Globus pallidus (tissue), 1 donor: Measurements from ENCODE around the gene CYP2A13.
"Not testable (repeated sequence)": the region's sequence is repeated elsewhere in the genome, so short reads cannot be mapped to it uniquely, and the experiment has no call there.

Experiments
- DNase-seq: peaks from one replicate; pipeline ENCODE4 v3.0.0-alpha.2; 2015; ENCODE audit warnings: low spot score

The CYP2A13 gene, protein sequence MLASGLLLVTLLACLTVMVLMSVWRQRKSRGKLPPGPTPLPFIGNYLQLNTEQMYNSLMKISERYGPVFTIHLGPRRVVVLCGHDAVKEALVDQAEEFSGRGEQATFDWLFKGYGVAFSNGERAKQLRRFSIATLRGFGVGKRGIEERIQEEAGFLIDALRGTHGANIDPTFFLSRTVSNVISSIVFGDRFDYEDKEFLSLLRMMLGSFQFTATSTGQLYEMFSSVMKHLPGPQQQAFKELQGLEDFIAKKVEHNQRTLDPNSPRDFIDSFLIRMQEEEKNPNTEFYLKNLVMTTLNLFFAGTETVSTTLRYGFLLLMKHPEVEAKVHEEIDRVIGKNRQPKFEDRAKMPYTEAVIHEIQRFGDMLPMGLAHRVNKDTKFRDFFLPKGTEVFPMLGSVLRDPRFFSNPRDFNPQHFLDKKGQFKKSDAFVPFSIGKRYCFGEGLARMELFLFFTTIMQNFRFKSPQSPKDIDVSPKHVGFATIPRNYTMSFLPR

DNA sequence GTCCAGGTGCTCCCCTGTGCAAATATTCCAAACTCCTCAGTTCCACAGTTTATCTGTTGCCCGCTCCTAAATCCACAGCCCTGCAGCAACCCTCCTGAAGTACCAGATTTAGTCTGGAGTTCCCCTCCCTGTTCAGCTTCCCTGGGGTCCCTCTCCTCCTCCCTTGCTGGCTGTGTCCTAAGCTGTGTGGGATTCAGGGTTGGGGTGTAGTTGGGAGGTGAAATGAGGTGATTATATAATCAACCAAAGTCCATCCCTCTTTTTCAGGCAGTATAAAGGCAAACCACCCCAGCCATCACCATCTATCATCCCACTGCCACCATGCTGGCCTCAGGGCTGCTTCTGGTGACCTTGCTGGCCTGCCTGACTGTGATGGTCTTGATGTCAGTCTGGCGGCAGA is at the start of gene CYP2A13:
Gene CYP2A13, plus strand, starts transcription at position 301 of the 400 bp plus-strand sequence. Its CDS starts 21 bp downstream, at position 322.
- DNase-seq: no peak

- DNase-seq: no peak
Observed at GRCh38 chr19:41039806-41040205, 48.4 kb upstream of the CYP2A13 start.

DNA sequence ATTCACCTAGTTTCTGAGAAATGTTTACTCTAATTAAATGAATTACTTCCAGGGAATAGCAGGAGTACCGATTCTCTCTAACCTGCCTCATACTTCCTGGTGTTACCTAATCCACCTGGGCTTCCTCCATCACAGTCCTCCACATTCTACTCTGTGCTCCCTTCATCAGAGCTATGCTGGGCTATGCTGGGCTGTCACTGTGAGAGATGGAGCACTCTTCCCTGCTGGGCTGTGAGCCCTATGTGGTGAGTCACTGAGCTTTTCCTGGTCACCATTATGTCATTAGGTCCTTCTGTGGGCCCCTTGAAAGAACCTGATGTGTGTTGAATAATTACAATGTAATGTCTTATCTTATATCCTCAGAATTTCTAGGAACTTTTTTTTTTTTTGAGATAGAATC is 43.2 kb upstream of the CYP2A13 start:
- DNase-seq: not testable (repeated sequence)

- DNase-seq: no peak
Observed at GRCh38 chr19:41050426-41050825, 37.8 kb upstream of the CYP2A13 start.

DNA sequence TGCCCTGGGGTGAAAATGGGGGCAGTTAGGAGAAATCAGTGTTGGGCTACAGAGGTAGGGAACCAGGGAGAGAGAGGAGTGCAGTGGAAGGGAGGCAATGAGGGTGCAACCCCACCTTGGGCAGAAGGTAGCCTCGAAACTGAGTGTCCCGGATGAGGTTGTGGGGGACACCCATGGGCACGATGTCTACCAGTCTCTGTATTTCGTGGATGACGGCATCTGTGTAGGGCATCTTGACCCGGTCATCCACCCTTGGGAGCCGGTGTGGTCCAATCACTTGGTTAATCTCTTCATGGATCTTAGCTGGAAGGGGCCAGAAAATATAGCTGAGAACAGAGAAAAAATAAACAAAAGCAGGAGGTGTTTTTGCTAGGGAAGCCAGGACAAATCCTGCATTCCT is 36.1 kb upstream of the CYP2A13 start:
- DNase-seq: not testable (repeated sequence)

DNA sequence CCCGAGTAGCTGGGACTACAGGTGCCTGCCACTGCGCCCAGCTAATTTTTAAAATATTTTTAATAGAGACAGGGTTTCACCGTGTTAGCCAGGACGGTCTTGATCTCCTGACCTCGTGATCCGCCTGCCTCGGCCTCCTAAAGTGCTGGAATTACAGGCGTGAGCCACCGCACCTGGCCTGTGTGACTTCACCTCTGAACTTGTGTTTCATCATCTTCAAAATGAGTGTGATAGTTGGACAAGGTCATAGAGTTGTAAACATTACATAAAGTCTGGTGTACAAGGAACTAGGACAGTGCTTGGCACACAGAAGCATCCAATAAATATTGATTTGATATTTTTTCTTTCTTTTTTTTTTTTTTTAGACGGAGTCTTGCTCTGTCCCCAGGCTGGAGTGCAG is 34.9 kb upstream of the CYP2A13 start:
- DNase-seq: not testable (repeated sequence)

DNA sequence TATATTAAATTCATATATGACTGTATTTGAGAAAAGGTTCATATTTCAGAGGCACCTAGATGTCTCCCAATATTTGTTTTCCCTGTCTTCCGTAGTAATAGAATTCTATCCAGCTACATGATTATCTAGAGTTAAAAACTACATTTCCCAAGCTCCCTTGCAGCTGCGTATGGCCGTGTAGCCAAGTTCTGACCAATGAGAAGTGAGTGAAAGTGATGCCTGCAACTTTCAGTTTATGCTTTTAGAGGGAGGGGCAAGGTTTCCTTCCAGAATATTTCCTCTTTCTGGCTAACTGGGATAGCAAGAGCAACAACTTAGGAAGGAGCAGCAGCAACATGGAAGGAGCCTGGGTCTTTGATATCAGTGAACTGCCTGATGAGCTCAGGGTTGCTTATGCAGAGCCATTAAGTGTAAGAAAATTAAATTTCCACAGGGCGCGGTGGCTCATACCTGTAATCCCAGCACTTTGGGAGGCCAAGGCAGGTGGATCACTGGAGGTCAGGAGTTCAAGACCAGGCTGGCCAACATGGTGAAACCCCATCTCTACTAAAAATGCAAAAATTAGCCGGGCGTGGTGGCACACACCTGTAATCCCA is 23.2 kb upstream of the CYP2A13 start:
- DNase-seq: no peak

DNA sequence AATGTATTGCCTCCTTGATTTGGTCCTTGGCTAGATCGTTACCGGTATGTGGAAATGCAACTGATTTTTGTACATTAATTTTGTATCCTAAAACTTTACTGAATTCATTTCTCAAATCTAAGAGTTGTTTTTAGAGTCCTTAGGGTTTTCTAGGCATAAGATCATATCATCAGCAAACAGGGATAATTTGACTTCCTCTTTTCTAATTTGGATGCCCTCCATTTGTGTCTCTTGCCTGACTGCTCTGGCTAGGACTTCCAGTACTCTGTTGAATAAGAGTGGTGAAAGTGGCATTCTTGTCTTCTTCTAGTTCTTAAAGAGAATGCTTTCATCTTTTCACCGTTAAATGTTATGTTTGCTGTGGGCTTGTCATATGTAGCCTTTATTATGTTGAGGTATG is 12.0 kb upstream of the CYP2A13 start:
- DNase-seq: no peak

GRCh38 chr19:41083516-41083915 is 4.7 kb upstream of the CYP2A13 start:
- DNase-seq: no peak

- DNase-seq: no peak
Observed at GRCh38 chr19:41085748-41086415, 2.4 kb upstream of the CYP2A13 start.

DNA sequence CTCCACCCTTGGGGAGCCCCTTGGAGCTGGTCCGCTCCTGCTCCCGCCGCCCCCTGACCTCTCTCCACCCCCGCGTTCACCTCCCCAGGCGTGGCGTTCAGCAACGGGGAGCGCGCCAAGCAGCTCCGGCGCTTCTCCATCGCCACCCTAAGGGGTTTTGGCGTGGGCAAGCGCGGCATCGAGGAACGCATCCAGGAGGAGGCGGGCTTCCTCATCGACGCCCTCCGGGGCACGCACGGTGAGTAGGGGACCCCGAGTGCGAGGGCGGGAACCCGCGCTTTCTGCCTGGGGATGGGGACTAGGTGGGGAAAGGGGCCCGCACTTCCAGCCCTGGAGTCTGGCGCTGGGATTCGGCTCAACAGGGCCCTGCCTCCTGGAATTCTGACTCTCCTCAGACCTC is 1.7 kb downstream of the CYP2A13 start:
- no peak for DNase-seq

DNA sequence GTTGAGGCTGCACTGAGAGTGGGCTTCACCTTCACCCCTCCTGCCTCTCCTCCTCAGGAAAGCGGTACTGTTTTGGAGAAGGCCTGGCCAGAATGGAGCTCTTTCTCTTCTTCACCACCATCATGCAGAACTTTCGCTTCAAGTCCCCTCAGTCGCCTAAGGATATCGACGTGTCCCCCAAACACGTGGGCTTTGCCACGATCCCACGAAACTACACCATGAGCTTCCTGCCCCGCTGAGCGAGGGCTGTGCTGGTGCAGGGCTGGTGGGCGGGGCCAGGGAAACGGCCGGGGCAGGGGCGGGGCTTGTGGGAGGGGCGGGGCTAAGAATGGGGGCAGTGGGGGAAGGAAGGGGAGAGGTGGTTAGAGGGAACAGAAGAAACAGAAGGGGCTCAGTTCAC is 7.5 kb downstream of the CYP2A13 start:
- DNase-seq: no peak

DNA sequence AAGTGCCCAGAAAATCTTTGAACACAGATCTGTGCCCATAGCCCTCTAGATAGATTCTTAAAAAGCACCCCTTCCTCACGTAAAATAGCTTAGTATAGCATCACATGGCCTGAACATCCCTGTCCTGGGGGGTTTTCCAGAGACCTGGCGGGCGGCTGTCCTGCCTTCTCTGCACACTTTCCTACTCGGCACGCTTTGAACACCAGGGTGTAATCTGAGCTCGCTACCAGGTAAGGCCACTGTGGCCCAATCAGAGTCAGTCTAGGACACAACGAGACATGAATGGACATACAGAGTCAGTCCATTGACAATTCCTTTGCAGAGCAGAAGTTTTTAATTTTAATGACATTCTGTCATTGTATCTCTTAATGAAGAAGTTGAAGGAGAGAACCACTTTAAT is 8.1 kb downstream of the CYP2A13 start:
- DNase-seq: no peak

DNA sequence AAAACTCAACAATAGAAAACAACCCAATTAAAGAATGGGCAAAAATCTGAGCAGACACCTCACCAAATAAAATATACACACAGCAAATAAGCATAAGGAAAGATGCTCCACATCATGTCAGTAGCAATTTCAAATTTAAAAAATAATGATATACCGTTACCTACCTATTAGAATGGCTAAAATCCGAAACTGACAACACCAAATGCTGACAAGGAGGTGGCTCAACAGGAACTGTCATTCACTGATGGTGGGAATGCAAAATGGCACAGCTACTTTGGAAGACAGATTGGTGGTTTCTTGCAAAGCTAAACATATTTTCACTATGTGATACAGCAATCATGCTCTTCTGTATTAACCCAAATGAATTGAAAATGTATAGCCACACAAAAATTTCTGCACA is 9.1 kb downstream of the CYP2A13 start:
- no peak for DNase-seq

DNA sequence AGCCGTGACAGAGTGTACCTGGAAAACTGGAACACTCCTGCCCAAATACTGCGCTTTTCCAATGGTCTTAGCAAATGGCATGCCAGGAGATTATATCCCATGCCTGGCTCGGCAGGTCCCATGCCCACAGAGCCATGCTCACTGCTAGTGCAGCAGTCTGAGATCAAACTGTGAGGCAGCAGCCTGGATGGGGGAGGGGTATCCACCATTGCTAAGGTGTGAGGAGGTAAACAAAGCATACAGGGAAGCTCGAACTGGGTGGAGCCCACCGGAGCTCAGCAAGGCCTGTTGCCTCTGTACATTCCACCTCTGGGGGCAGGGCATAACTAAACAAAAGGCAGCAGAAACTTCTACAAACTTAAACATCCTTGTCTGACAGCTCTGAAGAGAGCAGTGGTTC is 10.5 kb downstream of the CYP2A13 start:
- DNase-seq: no peak

DNA sequence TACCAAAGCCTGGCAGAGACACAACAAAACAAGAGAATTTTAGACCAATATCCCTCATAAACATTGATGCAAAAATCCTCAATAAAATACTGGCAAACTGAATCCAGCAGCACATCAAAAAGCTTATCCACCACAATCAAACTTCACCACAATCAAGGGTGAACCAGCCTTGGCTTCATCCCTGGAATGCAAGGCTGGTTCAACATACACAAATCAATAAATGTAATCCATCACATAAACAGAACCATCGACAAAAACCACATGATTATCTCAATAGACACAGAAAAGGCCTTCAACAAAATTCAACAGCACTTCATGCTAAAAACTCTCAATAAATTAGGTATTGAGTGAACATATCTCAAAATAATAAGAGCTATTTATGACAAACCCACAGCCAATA is 14.0 kb downstream of the CYP2A13 start:
- DNase-seq: not testable (repeated sequence)

DNA sequence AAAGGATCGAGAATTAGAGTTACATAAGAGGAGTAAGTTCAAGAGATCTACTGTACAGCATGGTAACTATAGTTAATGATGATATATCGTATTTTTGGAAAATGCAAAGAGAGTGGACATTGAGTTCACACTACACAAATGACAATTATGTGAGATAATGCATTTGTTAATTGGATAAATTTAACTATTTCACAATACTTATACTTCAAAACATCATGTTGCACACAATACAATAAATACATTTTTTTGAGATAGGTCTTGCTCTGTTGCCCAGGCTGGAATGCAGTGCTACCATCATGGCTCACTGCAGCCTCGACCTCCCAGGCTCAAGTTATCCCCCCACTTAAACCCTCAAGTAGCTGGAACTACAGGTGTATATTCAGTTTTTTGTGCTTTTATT is 17.9 kb downstream of the CYP2A13 start:
- DNase-seq: no peak

- no peak for DNase-seq
Observed at GRCh38 chr19:41111296-41111695, 23.0 kb downstream of the CYP2A13 start.

- no peak for DNase-seq
Observed at GRCh38 chr19:41111750-41112295, 23.6 kb downstream of the CYP2A13 start.

DNA sequence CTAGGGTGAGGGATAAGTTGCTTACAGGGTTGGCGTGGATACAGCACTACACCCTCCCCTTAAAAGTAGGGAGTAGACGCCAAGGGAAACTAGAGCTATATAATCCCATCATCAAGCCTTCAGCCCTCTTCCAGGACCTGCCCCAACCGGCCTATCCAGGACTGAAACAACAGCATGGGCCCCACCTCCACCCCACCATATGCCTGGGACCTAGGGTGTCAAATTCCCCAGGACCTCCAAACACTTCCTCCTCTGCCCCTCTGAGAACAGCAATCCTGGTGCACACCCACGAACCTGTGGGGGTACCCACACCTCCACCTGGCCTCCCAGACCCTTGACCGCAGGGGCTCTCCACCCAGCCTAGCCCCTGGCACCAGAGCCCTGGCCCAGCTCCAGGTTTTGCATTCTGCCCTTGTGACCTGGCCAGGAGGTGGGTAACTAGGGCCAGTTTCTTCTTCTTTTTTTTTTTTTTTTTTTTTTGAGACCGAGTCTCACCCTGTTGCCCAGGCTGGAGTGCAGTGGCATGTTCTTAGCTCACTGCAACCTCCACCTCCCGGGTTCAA is 24.6 kb downstream of the CYP2A13 start:
- no peak for DNase-seq

DNA sequence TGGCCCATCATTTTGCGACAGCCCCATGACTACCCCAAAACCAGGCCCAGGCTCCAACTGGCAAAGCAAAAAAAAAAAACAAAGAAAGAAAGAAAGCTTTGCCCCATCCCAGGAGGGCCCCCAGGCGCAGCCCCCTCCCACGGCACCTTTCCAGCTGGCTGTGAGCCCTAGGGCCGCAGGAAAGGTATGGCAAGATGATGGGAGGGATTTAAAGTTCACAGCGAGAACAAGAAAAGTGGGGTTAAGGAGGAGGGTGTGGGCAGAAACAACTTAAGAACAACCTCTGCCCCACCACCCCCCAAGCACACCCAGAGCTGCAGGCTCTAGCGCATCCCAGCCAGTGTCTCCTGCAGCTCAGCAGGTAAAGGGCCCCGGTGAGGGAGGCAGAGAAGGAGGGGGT is 25.9 kb downstream of the CYP2A13 start, which contains the start of gene CYP2F1:
Gene CYP2F1, plus strand, starts transcription at position 301 of the 400 bp plus-strand sequence. CDS start 1,757 bp downstream, outside the sequence.
- DNase-seq: no peak

DNA sequence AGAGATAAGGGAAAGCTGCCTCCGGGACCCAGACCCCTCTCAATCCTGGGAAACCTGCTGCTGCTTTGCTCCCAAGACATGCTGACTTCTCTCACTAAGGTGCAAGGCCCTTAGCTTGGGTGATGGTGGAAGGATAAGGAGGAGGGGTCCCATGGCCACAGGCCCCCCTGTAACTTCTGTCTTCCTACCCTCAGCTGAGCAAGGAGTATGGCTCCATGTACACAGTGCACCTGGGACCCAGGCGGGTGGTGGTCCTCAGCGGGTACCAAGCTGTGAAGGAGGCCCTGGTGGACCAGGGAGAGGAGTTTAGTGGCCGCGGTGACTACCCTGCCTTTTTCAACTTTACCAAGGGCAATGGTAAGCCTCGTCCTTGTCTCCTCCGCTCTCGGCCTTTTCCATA is 28.0 kb downstream of the CYP2A13 start:
- no peak for DNase-seq
